ENCODE data around the gene GRN.
A peak's percentile ranks its signal among the peaks of the same experiment; 100 is the strongest.

Gene GRN

GRCh38 chr17:44374306-44375195, 29.4 kb downstream of the GRN start:
- H3K4me3 ChIP-seq (ENCODE audit: low read length): no peak overlapping the region
- no peak for TF ChIP-seq CTCF (conservative IDR thresholded peaks at IDR 0.05; ENCODE audit: low read depth, low read length)
- no peak for DNase-seq (ENCODE audit: low read depth)

GRCh38 chr17:44375196-44376017, 30.3 kb downstream of the GRN start:
- DNase-seq (ENCODE audit: low read depth): no peak
- no peak overlapping the region for H3K4me3 ChIP-seq (ENCODE audit: low read length)
- no peak for TF ChIP-seq CTCF (conservative IDR thresholded peaks at IDR 0.05; ENCODE audit: low read depth, low read length)

DNA sequence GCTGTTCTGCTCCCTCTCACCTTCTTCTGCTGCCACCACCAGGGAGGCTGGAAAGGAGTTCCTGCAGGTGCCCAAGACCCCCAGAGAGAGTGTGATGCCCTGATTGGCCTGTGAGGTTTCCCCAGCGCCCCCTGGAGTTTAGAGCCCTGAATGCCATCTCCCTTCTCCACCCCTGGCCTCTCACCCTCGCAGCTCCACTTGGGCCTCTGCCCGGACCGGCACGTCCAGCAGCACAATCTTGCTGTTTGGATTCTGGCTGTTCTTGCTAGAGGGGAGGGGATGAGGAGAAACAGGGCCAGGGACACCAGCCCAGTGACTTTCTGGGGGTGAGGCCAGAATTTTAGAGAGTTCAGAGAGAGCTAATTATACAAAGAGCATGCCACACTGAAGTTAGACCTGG, 31.0 kb downstream of the GRN start:
- peak; percentile 67 for TF ChIP-seq CTCF (conservative IDR thresholded peaks at IDR 0.05; ENCODE audit: low read depth, low read length)
- H3K4me3 ChIP-seq (ENCODE audit: low read length): no peak overlapping the region
- no peak for DNase-seq (ENCODE audit: low read depth)

GRCh38 chr17:44376779-44377178, 31.7 kb downstream of the GRN start:
- no peak for DNase-seq (ENCODE audit: low read depth)
- no peak for TF ChIP-seq CTCF (conservative IDR thresholded peaks at IDR 0.05; ENCODE audit: low read depth, low read length)
- no peak overlapping the region for H3K4me3 ChIP-seq (ENCODE audit: low read length)

- no peak for DNase-seq (ENCODE audit: low read depth)
- no peak overlapping the region for H3K4me3 ChIP-seq (ENCODE audit: low read length)
- TF ChIP-seq CTCF (conservative IDR thresholded peaks at IDR 0.05; ENCODE audit: low read depth, low read length): no peak
Observed at GRCh38 chr17:44378171-44378705, 33.1 kb downstream of the GRN start.

DNA sequence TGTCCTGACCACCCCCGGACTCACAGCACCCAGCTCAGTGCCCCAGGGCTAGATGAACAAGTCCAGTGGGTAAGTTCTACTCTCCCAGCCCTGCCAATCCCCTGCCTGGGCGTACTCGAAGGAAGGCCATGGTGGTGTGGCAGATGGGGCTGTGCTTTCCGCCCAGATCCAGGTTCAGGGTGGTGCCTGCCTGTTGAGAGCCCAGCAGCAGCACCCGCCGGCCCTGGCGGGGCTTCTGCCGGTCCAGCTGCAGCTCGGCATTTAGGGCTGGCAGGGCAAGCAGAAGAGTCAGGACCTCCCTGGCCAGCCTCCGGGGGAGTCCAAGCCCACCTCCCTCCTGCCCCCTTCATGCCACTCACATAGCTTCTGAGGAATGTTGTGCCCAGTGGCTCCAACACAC, 34.8 kb downstream of the GRN start:
- H3K4me3 ChIP-seq (ENCODE audit: low read length): no peak overlapping the region
- TF ChIP-seq CTCF (conservative IDR thresholded peaks at IDR 0.05; ENCODE audit: low read depth, low read length): no peak
- no peak for DNase-seq (ENCODE audit: low read depth)
